Activated effector memory CD4-positive, alpha-beta T cell treated with anti-CD3 and anti-CD28 coated beads, Interleukin-2, amount 50 U/mL, for 16 hours (primary cell): Measurements from ENCODE around the gene TWSG1.
A peak's percentile ranks its signal among the peaks of the same experiment; 100 is the strongest.

Experiments
- DNase-seq: peaks from one replicate; pipeline ENCODE4 v3.0.0-alpha.2; 2020

TWSG1 gene

GRCh38 chr18:9334329-9334972, at the start of gene TWSG1:
Gene TWSG1, plus strand, starts transcription at chr18:9334773. Its CDS starts 2,457 bp downstream, at chr18:9337230.
- DNase-seq: peak; percentile 96

- no peak for DNase-seq
Observed at GRCh38 chr18:9285604-9286003, 49.0 kb upstream of the TWSG1 start.

- DNase-seq: no peak
Observed at GRCh38 chr18:9287036-9287435, 47.5 kb upstream of the TWSG1 start.

GRCh38 chr18:9289698-9290097, 44.9 kb upstream of the TWSG1 start:
- DNase-seq: no peak

- no peak for DNase-seq
Observed at GRCh38 chr18:9290156-9290555, 44.4 kb upstream of the TWSG1 start.

- no peak for DNase-seq
Observed at GRCh38 chr18:9292047-9292446, 42.5 kb upstream of the TWSG1 start.

GRCh38 chr18:9293948-9294347, 40.6 kb upstream of the TWSG1 start:
- no peak for DNase-seq

GRCh38 chr18:9296233-9297006, 38.2 kb upstream of the TWSG1 start:
- no peak for DNase-seq

GRCh38 chr18:9297007-9297393, 37.6 kb upstream of the TWSG1 start:
- no peak for DNase-seq

GRCh38 chr18:9304388-9305070, 30.0 kb upstream of the TWSG1 start:
- DNase-seq: no peak

- DNase-seq: no peak
Observed at GRCh38 chr18:9319333-9319732, 15.2 kb upstream of the TWSG1 start.

- DNase-seq: no peak
Observed at GRCh38 chr18:9321017-9321452, 13.5 kb upstream of the TWSG1 start.

- DNase-seq: no peak
Observed at GRCh38 chr18:9321736-9322135, 12.8 kb upstream of the TWSG1 start.

- no peak for DNase-seq
Observed at GRCh38 chr18:9322744-9323143, 11.8 kb upstream of the TWSG1 start.

- no peak for DNase-seq
Observed at GRCh38 chr18:9323750-9324445, 10.7 kb upstream of the TWSG1 start.

GRCh38 chr18:9325716-9326115, 8.9 kb upstream of the TWSG1 start:
- no peak for DNase-seq

GRCh38 chr18:9328776-9329175, 5.8 kb upstream of the TWSG1 start:
- DNase-seq: no peak

GRCh38 chr18:9329471-9329870, 5.1 kb upstream of the TWSG1 start:
- no peak for DNase-seq

GRCh38 chr18:9330419-9330818, 4.2 kb upstream of the TWSG1 start:
- DNase-seq: no peak

GRCh38 chr18:9333441-9334328, 888 bp upstream of the TWSG1 start:
- DNase-seq: peak; percentile 63

GRCh38 chr18:9334973-9335696, 562 bp downstream of the TWSG1 start:
- no peak for DNase-seq

- DNase-seq: no peak
Observed at GRCh38 chr18:9335697-9336045, 1.1 kb downstream of the TWSG1 start.
